Panc1 (cell line): Measurements from ENCODE around the gene PINK1. TPM values are rescaled to one million over a fixed set of nuclear protein-coding genes. Genes with fewer than 3 reads are reported as not detected.

ENCODE experiments used
- ATAC-seq: fragments of 200-7000 bp; cut with Tn5 transposase; 2 replicates; pipeline ENCODE4 v1.9.1; 2020; ENCODE audit warnings: mild to moderate bottlenecking, moderate library complexity
- BruUV-seq: library from RNA; stranded (reverse); fragments of 400-500 nt; replicated peaks from 2 replicates; lab custom pipeline; 2021; lab: Mats Ljungman, UMichigan
- CTCF ChIA-PET: fragments of 300-600 bp; sonication (Branson Sonifier 250); formaldehyde crosslinking; loops from one replicate; lab custom pipeline; 2022; ENCODE audit warnings: antibody characterized with exemption; lab: Charles Lee
- POLR2A ChIA-PET: fragments of 300-600 bp; sonication (Branson Sonifier 250); formaldehyde crosslinking; loops from one replicate; lab custom pipeline; 2022; ENCODE audit warnings: antibody characterized with exemption; lab: Charles Lee
- DNase-seq: peaks from one replicate; pipeline ENCODE4 v3.0.0-alpha.2; 2010; ENCODE audit warnings: low read depth, low spot score
- H3K27ac ChIP-seq: 2 replicates; pipeline ENCODE4 v1.5.1; 2011; ENCODE audit warnings: mild to moderate bottlenecking, low read length, inconsistent platforms
- H3K27me3 ChIP-seq: fragments of 200-500 bp; sonication (Bioruptor generic); 2 replicates; pipeline ENCODE4 v1.6.0; 2014; ENCODE audit warnings: low read length, inconsistent platforms; ENCODE audit not compliant: control insufficient read depth, insufficient read depth
- H3K36me3 ChIP-seq: fragments of 200-500 bp; sonication (Bioruptor generic); 2 replicates; pipeline ENCODE4 v1.5.1; 2014; ENCODE audit warnings: inconsistent platforms, mild to moderate bottlenecking, low read length, moderate library complexity; ENCODE audit not compliant: control insufficient read depth, insufficient read depth
- H3K4me1 ChIP-seq: 2 replicates; pipeline ENCODE4 v1.5.1; 2011; ENCODE audit warnings: inconsistent platforms, mild to moderate bottlenecking, low read length, moderate library complexity; ENCODE audit not compliant: control insufficient read depth, insufficient read depth
- H3K4me3 ChIP-seq, 2 experiments: 2 replicates each; pipeline ENCODE4 v1.5.1; 2011 to 2012; ENCODE audit warnings: low read depth in 2 of 2, low read length in 2 of 2, mild to moderate bottlenecking in 2 of 2, inconsistent platforms in 1 of 2, moderate library complexity in 1 of 2
- H3K9me3 ChIP-seq: fragments of 200-500 bp; sonication (Bioruptor generic); 2 replicates; pipeline ENCODE4 v1.5.1; 2014; ENCODE audit warnings: low read depth, mild to moderate bottlenecking, inconsistent platforms, low read length, moderate library complexity; ENCODE audit not compliant: control insufficient read depth, insufficient read depth
- CTCF ChIP-seq: fragments of 450-650 bp; IDR thresholded peaks from 2 replicates; pipeline ENCODE4 v1.5.1; 2017; ENCODE audit warnings: mild to moderate bottlenecking
- POLR2AphosphoS5 ChIP-seq: IDR thresholded peaks from 2 replicates; pipeline ENCODE4 v1.6.1; 2012; ENCODE audit warnings: mild to moderate bottlenecking, low read depth, low read length, moderate library complexity
- REST ChIP-seq, 2 experiments: IDR thresholded peaks; 2 replicates each; pipeline ENCODE4 v1.6.1; 2011 to 2012; ENCODE audit warnings: low read depth in 2 of 2, control low read depth in 1 of 2, low read length in 1 of 2, mild to moderate bottlenecking in 1 of 2, moderate library complexity in 1 of 2; ENCODE audit not compliant: insufficient read depth in 1 of 2
- SIN3A ChIP-seq: IDR thresholded peaks from 2 replicates; pipeline ENCODE4 v1.6.1; 2012; ENCODE audit warnings: low read depth, mild to moderate bottlenecking, low read length, moderate library complexity, borderline replicate concordance; ENCODE audit not compliant: insufficient read depth
- TCF7L2 ChIP-seq: IDR thresholded peaks from 2 replicates; pipeline ENCODE4 v1.6.1; 2011; ENCODE audit warnings: mild to moderate bottlenecking, low read depth, low read length, inconsistent platforms
- in situ Hi-C: cut with HindIII; loops from 2 replicates; pipeline ENCODE4 v1.10.0; 2016; ENCODE audit warnings: low sequenced_read_pairs, low pct_unique_long_range_greater_than_20kb
- intact Hi-C: fragments of 100-400 bp; cut with micrococcal nuclease; formaldehyde crosslinking; loops from one replicate; pipeline ENCODE4 v1.10.0; 2022; ENCODE audit not compliant: unreplicated experiment
- total RNA-seq: library from RNA; stranded (reverse); gene quantifications from one replicate; pipeline ENCODE4 v1.2.1, GENCODE V29; 2021; ENCODE audit not compliant: unreplicated experiment

Gene PINK1
- total RNA-seq, 1 experiment from 2014 or later: 32.1 TPM

DNA sequence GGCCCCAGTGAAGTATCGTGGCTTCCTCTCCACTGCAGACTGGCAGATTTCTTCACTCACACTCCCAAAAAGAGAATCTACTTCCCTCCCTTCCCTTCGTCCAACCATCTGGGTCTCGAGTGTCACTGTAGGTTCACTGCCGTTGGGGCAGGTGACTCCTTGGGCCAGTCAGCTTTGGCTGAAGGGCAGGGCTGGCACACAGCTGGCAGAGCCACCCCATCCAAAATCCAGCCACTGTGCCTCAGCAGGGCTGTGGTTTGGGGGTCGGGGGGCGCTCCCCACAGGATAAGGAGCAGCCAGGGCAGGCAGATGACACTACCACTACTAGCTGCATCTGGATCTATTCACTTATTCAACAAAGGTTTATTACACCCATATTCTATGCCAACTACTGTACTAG is 9.8 kb downstream of the PINK1 start:
- ChIA-PET POLR2A (no interaction called here), CTCF (no interaction called here)
- no peaks in the 10 kb centered on the region for H3K9me3 ChIP-seq
- BruUV-seq: no TSS peak
- no peak for DNase-seq
- TF ChIP-seq CTCF (no peak), TCF7L2 (no peak), REST (IDR thresholded peaks at IDR 0.05; ENCODE audit: insufficient read depth in 1 of 2, low read depth in 2 of 2, low read length in 1 of 2) (no peak), POLR2AphosphoS5 (no peak), SIN3A (no peak)
- intact Hi-C loops (no loop called here), in situ Hi-C loops (no loop called here)
- ATAC-seq: no peak
- no peaks in the 10 kb centered on the region for H3K4me1 ChIP-seq
- no peaks in the 10 kb centered on the region for H3K36me3 ChIP-seq
- H3K27me3 ChIP-seq: no peaks in the 10 kb centered on the region
- H3K27ac ChIP-seq: no peak overlapping the region
- no peak overlapping the region for H3K4me3 ChIP-seq

DNA sequence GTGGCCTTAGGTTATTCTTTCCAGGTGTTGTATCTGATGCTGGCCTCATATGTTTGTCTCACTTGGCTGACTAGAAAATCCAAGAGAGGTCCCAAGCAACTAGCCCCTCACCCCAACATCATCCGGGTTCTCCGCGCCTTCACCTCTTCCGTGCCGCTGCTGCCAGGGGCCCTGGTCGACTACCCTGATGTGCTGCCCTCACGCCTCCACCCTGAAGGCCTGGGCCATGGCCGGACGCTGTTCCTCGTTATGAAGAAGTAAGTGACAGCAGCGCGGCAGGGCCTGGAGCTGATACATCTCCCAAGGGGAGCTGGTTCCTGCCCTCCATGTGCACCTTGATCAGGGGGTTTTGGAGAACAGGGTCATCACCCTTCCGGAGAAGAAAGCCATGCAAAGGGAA is 11.2 kb downstream of the PINK1 start:
- Histone ChIP-seq H3K9me3 (no peaks in the 10 kb centered on the region), H3K27me3 (no peaks in the 10 kb centered on the region), H3K27ac (no peak overlapping the region), H3K4me1 (no peaks in the 10 kb centered on the region), H3K4me3 (no peak overlapping the region), H3K36me3 (no peaks in the 10 kb centered on the region)
- intact Hi-C loops (no loop called here), in situ Hi-C loops (no loop called here)
- TF ChIP-seq REST (IDR thresholded peaks at IDR 0.05; ENCODE audit: insufficient read depth in 1 of 2, low read depth in 2 of 2, low read length in 1 of 2) (no peak), POLR2AphosphoS5 (no peak), CTCF (no peak), SIN3A (no peak)
- POLR2A ChIA-PET: no interaction called here
- ATAC-seq: no peak
- CTCF ChIA-PET: no interaction called here
- DNase-seq: no peak
- TSS peak; percentile 60 for BruUV-seq
